Right lobe of liver (tissue), 6 donors: ENCODE data around the gene HSF2BP. TPM values are rescaled to one million over a fixed set of nuclear protein-coding genes. Genes with fewer than 3 reads are reported as not detected.

ENCODE experiments used
- ATAC-seq, 4 donors: fragments of 200-7000 bp; cut with Tn5 transposase; one replicate each; pipeline ENCODE4 v1.9.1; 2020; ENCODE audit warnings: mild to moderate bottlenecking in 4 of 4, moderate library complexity in 4 of 4
- DNase-seq, 3 donors: peaks; one replicate each; pipeline ENCODE4 v3.0.0-alpha.2; 2020
- H3K27ac ChIP-seq, 3 donors: fragments of 200-600 bp; one replicate each; pipeline ENCODE4 v1.8.0; 2022
- H3K27me3 ChIP-seq, 2 donors: fragments of 200-600 bp; one replicate each; pipeline ENCODE4 v1.8.0; 2022
- H3K36me3 ChIP-seq, 4 donors: fragments of 200-600 bp; sonication (generic) in 1 of 4; one replicate each; pipeline versions ENCODE4 v1.5.1 to v1.8.0; 2017 to 2022; ENCODE audit warnings: control low read depth in 1 of 4
- H3K4me1 ChIP-seq, 4 donors: fragments of 200-600 bp; sonication (generic) in 1 of 4; one replicate each; pipeline versions ENCODE4 v1.5.1 to v1.8.0; 2017 to 2022; ENCODE audit warnings: control low read depth in 1 of 4
- H3K4me3 ChIP-seq, 3 donors: fragments of 200-600 bp; one replicate each; pipeline ENCODE4 v1.8.0; 2022
- H3K9me3 ChIP-seq, 4 donors: fragments of 200-600 bp; sonication (generic) in 1 of 4; one replicate each; pipeline versions ENCODE4 v1.5.1 to v1.8.0; 2017 to 2022; ENCODE audit warnings: control low read depth in 1 of 4
- CTCF ChIP-seq, 4 donors: fragments of 200-600 bp in 3 of 4; fragments of 450-650 bp in 1 of 4; IDR thresholded peaks; one replicate each; pipeline versions ENCODE4 v1.5.1 to v1.8.0; 2016 to 2022; ENCODE audit warnings: antibody characterized with exemption in 4 of 4, mild to moderate bottlenecking in 2 of 4
- POLR2A ChIP-seq: fragments of 450-650 bp; IDR thresholded peaks from one replicate; pipeline ENCODE4 v1.6.1; 2017; ENCODE audit warnings: antibody characterized with exemption, mild to moderate bottlenecking
- WGBS: methylation state at CpG from one replicate; pipeline ENCODE4 v1.1.6; 2018; ENCODE audit warnings: low coverage, low lambda C conversion rate; ENCODE audit not compliant: insufficient coverage; ENCODE audit errors: missing lambda C conversion rate; 5-methylcytosine and 5-hydroxymethylcytosine counted together
- intact Hi-C, 2 donors: fragments of 100-400 bp; cut with DNase I; formaldehyde crosslinking; loops; one replicate each; pipeline versions ENCODE4 v1.11.2 to v1.14.1; 2022
- total RNA-seq, 6 experiments: library from RNA; depleted of rRNA in 2 of 6; stranded (reverse); fragments of >200 nt in 2 of 6; fragmentation: NEBNext Ultra II Directional in 3 of 6; extraction: Animal tissue kit (Norgen Biotek cat#: 25700) in 3 of 6; gene quantifications; one replicate each; pipeline versions ENCODE4 v1.1.0 to v1.2.4, GENCODE V29; 2016 to 2023
- donor health status: DM: no; HTN: yes; CAD: no.
- donor health status: DM: no; HTN: no; CAD: no.
- donor health status: DM: no; HTN: no; CAD: no.
- donor health status: DM: no; HTN: yes; CAD: no.
- donor health status: DM: no; HTN: yes; CAD: no.

The HSF2BP gene
- total RNA-seq, 6 experiments from 2014 or later, result 0.25 to 0.62 (median 0.37) TPM; not detected in 2

GRCh38 chr21:43626390-43626789 lies 32.9 kb downstream of the HSF2BP start:
- Histone ChIP-seq H3K4me1 (no peaks in the 10 kb centered on the region), H3K27ac (no peak overlapping the region), H3K4me3 (no peak overlapping the region), H3K9me3 (no peaks in the 10 kb centered on the region), H3K27me3 (no peaks in the 10 kb centered on the region), H3K36me3 (no peaks in the 10 kb centered on the region)
- ATAC-seq, result peak; percentile 34 to 77 (median 56)
- intact Hi-C loops, result no loop called here
- no peak for TF ChIP-seq CTCF (IDR thresholded peaks at IDR 0.05)
- TF ChIP-seq POLR2A, result no peak
- WGBS, result 50% methylated on average over 2 of the region's 3 CpGs
- no peak for DNase-seq

- Histone ChIP-seq H3K27ac (no peak overlapping the region), H3K9me3 (no peaks in the 10 kb centered on the region), H3K4me3 (no peak overlapping the region), H3K27me3 (no peaks in the 10 kb centered on the region), H3K36me3 (no peaks in the 10 kb centered on the region), H3K4me1 (no peaks in the 10 kb centered on the region)
- DNase-seq, result no peak
- ATAC-seq, result no peak
- intact Hi-C loops, result no loop called here
- 86% methylated on average over 4 of the region's 4 CpGs for WGBS
- TF ChIP-seq CTCF (IDR thresholded peaks at IDR 0.05) (no peak), POLR2A (no peak)
Measured at GRCh38 chr21:43624339-43624738, 34.9 kb downstream of the HSF2BP start.

- Histone ChIP-seq H3K4me1 (no peaks in the 10 kb centered on the region), H3K36me3 (no peaks in the 10 kb centered on the region), H3K9me3 (no peaks in the 10 kb centered on the region), H3K27me3 (no peaks in the 10 kb centered on the region), H3K4me3 (no peak overlapping the region), H3K27ac (no peak overlapping the region)
- 89% methylated on average over 2 of the region's 2 CpGs for WGBS
- intact Hi-C loops, result no loop called here
- no peak for TF ChIP-seq POLR2A
- no peak for ATAC-seq
- no peak for DNase-seq
Measured at GRCh38 chr21:43623588-43623987, 35.7 kb downstream of the HSF2BP start.

GRCh38 chr21:43622796-43623195 lies 36.5 kb downstream of the HSF2BP start:
- Histone ChIP-seq H3K27me3 (no peaks in the 10 kb centered on the region), H3K9me3 (no peaks in the 10 kb centered on the region), H3K4me1 (no peaks in the 10 kb centered on the region), H3K36me3 (no peaks in the 10 kb centered on the region), H3K27ac (no peak overlapping the region), H3K4me3 (no peak overlapping the region)
- TF ChIP-seq POLR2A (no peak), CTCF (IDR thresholded peaks at IDR 0.05) (no peak)
- DNase-seq, result no peak
- no peak for ATAC-seq
- intact Hi-C loops, result no loop called here
- WGBS, result 66% methylated on average over 2 of the region's 2 CpGs

- DNase-seq, result no peak
- H3K36me3 ChIP-seq, result no peaks in the 10 kb centered on the region
- ATAC-seq, result no peak
- no peaks in the 10 kb centered on the region for H3K27me3 ChIP-seq
- no peaks in the 10 kb centered on the region for H3K4me1 ChIP-seq
- no peak overlapping the region for H3K4me3 ChIP-seq
- TF ChIP-seq CTCF (IDR thresholded peaks at IDR 0.05) (peak in 2 of 4 donors; percentile 9 to 12), POLR2A (no peak)
- no peak overlapping the region for H3K27ac ChIP-seq
- H3K9me3 ChIP-seq, result no peaks in the 10 kb centered on the region
- intact Hi-C loops, result no loop called here
- 79% methylated on average over 4 of the region's 4 CpGs for WGBS
Measured at GRCh38 chr21:43619856-43620255, 39.4 kb downstream of the HSF2BP start.
